ENCODE measurements around the gene RNF14.
A peak's percentile ranks its signal among the peaks of the same experiment; 100 is the strongest.

DNA sequence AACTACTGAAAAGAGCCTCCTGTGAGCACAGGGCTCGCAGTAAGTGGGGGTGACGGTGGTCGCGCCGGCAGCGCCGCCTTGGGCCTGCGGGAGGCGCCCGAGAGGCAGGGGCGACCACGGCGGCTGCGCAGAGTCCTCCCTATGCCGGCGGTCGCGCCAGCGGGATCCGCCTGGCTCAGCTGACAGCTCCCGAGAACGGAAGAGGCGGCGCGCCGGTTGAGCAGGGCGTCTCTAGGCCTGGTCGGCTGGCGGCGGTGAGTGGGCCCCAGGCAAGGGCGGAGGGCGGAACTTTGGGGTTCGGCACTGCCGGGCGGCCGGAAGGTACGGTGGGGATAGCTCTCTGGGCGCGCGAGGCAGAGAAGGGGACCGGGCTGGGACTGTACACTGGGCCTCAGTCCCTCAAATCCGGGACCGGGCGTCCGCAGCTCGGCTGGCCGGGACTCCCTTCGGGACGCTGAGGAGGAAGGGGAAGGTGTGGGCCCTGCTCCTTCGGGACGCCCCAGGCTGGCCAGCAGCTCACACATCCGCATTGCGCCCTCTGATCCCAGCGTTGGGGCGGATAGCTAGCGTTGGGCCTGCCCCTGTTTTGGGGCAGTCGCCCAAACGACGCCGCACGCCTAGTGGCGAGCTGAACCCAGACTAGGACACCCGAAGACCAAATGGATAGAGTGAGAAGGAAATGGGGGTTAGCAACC, at the start of gene RNF14:
- TF ChIP-seq POLR2AphosphoS5 (IDR thresholded peaks at IDR 0.05; ENCODE audit: low read depth) (peak; percentile 92), EZH2phosphoT487 (IDR thresholded peaks at IDR 0.05; ENCODE audit: unreplicated experiment) (no peak)
